Measurements from ENCODE around the gene TARS3.

DNA sequence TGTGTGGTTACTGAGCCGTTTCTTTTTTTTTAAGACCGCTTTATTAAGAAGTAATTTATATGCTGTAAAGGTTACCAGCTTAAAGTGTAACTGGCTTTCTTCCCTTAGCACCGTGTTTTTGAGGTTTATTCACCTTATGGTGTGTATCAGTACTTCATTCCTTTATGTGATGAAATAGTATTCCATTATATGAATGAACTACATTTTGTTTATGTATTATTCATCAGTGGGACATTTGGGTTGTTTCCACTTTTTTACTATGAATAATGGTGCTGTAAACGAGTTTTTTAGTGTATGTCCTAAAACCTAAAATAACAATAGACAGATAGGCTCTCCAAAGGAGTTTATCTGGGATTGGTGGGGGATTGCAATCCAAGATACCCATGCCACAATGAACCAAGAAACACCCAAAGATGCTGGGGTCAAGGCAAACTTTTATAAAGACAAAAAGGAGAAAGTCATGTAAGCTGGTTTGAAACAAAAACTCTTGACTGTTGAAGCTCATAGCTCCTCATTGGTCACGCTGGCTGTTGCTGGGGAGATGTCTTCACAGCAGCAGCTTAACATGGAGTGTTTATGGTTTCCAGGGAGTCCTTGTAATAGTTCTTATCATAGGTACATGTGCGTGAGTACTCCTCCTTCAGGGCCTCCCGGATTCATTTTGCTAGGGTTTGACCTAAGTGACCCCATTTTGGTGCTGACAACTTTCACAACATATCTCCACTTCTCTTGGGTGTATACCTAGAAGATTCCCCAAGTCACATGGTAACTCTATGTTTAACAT lies 88.1 kb downstream of the TARS3 start:
- TF ChIP-seq, protein P1, sequence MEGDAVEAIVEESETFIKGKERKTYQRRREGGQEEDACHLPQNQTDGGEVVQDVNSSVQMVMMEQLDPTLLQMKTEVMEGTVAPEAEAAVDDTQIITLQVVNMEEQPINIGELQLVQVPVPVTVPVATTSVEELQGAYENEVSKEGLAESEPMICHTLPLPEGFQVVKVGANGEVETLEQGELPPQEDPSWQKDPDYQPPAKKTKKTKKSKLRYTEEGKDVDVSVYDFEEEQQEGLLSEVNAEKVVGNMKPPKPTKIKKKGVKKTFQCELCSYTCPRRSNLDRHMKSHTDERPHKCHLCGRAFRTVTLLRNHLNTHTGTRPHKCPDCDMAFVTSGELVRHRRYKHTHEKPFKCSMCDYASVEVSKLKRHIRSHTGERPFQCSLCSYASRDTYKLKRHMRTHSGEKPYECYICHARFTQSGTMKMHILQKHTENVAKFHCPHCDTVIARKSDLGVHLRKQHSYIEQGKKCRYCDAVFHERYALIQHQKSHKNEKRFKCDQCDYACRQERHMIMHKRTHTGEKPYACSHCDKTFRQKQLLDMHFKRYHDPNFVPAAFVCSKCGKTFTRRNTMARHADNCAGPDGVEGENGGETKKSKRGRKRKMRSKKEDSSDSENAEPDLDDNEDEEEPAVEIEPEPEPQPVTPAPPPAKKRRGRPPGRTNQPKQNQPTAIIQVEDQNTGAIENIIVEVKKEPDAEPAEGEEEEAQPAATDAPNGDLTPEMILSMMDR (conservative IDR thresholded peaks at IDR 0.05 in 1 of 2, IDR thresholded peaks at IDR 0.05 in 1 of 2; ENCODE audit: extremely low read depth in 1 of 2, insufficient read depth in 1 of 2, low read depth in 1 of 2, low read length in 2 of 2) = no peak
- TF ChIP-seq EZH2 (IDR thresholded peaks at IDR 0.05; ENCODE audit: borderline replicate concordance, low read length) = no peak
